Stomach (tissue), 9 donors: Measurements from ENCODE around the gene DNAL4. TPM values are rescaled to one million over a fixed set of nuclear protein-coding genes. Genes with fewer than 3 reads are reported as not detected.

Experiments used
- DNase-seq, 2 donors: peaks; one replicate each; pipeline versions ENCODE4 v3.0.0 to v3.0.0-alpha.2; 2013 to 2019
- H3K27ac ChIP-seq, 5 donors: fragments of 200-600 bp in 4 of 5; sonication (generic) in 4 of 5; one replicate each; pipeline ENCODE4 v1.5.1; 2013 to 2019; ENCODE audit warnings: mild to moderate bottlenecking in 1 of 5, moderate library complexity in 1 of 5
- H3K27me3 ChIP-seq, 3 donors: fragments of 200-600 bp; sonication (generic); one replicate each; pipeline ENCODE4 v1.5.1; 2017 to 2019; ENCODE audit warnings: mixed run types in 1 of 3
- H3K36me3 ChIP-seq, 4 donors: fragments of 200-600 bp; sonication (generic); 1 replicate in 3 of 4; 2 replicates in 1 of 4; pipeline ENCODE4 v1.5.1; 2016 to 2019
- H3K4me1 ChIP-seq, 4 donors: fragments of 200-600 bp; sonication (generic); one replicate each; pipeline ENCODE4 v1.5.1; 2016 to 2019
- H3K4me3 ChIP-seq, 4 donors: fragments of 200-600 bp; sonication (generic) in 3 of 4; one replicate each; pipeline ENCODE4 v1.5.1; 2016 to 2019; ENCODE audit warnings: mild to moderate bottlenecking in 1 of 4
- H3K9me3 ChIP-seq, 4 donors: fragments of 200-600 bp; sonication (generic); one replicate each; pipeline ENCODE4 v1.5.1; 2016 to 2019
- CTCF ChIP-seq, 7 experiments: fragments of 450-650 bp in 4 of 7; fragments of 200-600 bp in 3 of 7; sonication (generic) in 3 of 7; IDR thresholded peaks; one replicate each; pipeline ENCODE4 v1.5.1; 2016 to 2019; ENCODE audit warnings: antibody characterized with exemption in 7 of 7, control low read depth in 2 of 7, mild to moderate bottlenecking in 1 of 7
- EP300 ChIP-seq: sonication (generic); formaldehyde crosslinking; IDR thresholded peaks from one replicate; pipeline ENCODE4 v1.6.1; 2017; ENCODE audit warnings: antibody characterized with exemption
- POLR2A ChIP-seq, 4 donors: fragments of 450-650 bp; IDR thresholded peaks; one replicate each; pipeline ENCODE4 v1.6.1; 2016; ENCODE audit warnings: antibody characterized with exemption in 4 of 4, control low read depth in 2 of 4, mild to moderate bottlenecking in 1 of 4, moderate library complexity in 1 of 4
- POLR2AphosphoS5 ChIP-seq, 3 donors: sonication (generic); formaldehyde crosslinking; IDR thresholded peaks; one replicate each; pipeline ENCODE4 v1.6.1; 2016; ENCODE audit warnings: antibody characterized with exemption in 3 of 3
- WGBS, 5 donors: extraction: QIAGEN DNeasy Blood & Tissue Kit in 3 of 5; methylation state at CpG; one replicate each; pipeline versions ENCODE4 v1.1.5 to v1.1.7; 2013 to 2018; 5-methylcytosine and 5-hydroxymethylcytosine counted together
- intact Hi-C: fragments of 100-400 bp; cut with DNase I; formaldehyde crosslinking; loops from one replicate; pipeline ENCODE4 v1.15.1; 2023; ENCODE audit warnings: low total_unique reads
- polyA plus RNA-seq, 3 donors: library from polyadenylated mRNA; stranded (reverse); fragments of 200-250 nt; gene quantifications; one replicate each; pipeline ENCODE4 v1.2.3, GENCODE V29; 2013
- total RNA-seq, 5 donors: library from RNA; depleted of rRNA; stranded (reverse); fragments of >200 nt; gene quantifications; one replicate each; pipeline versions ENCODE4 v1.1.0 to v1.2.3, GENCODE V29; 2014 to 2016
- donor health status: healthy with polysubstance abuse.
- donor health status: Bipolar disorder and iron deficiency.
- donor health status: healthy.

The DNAL4 gene
- total and polyA plus RNA-seq, 8 donors: 0.58 to 33.0 (median 15.9) TPM

- no peak overlapping the region for H3K27ac ChIP-seq
- H3K4me1 ChIP-seq: no peaks in the 10 kb centered on the region
- intact Hi-C loops: no loop called here
- 84 to 90% (median 87%) methylated on average over 10 to 17 of the region's 17 CpGs for WGBS, 5 donors
- H3K27me3 ChIP-seq: no peaks in the 10 kb centered on the region
- no peak overlapping the region for H3K4me3 ChIP-seq
- no peak for TF ChIP-seq CTCF (IDR thresholded peaks at IDR 0.05)
- H3K9me3 ChIP-seq: no peaks in the 10 kb centered on the region
- no peak for DNase-seq
- peaks cover 0 to 15% (median 3%) of the 10 kb centered on the region in 4 donors for H3K36me3 ChIP-seq
Observed at GRCh38 chr22:38830026-38830844, 36.3 kb upstream of the DNAL4 start.

GRCh38 chr22:38829485-38829884 lies 35.5 kb upstream of the DNAL4 start:
- WGBS, 5 donors: 78 to 83% (median 80%) methylated on average over 4 of the region's 4 CpGs
- no peak overlapping the region for H3K4me3 ChIP-seq
- intact Hi-C loops: no loop called here
- no peaks in the 10 kb centered on the region for H3K4me1 ChIP-seq
- no peak overlapping the region for H3K27ac ChIP-seq
- H3K36me3 ChIP-seq: peaks cover 0 to 15% (median 3%) of the 10 kb centered on the region in 4 donors
- no peak for DNase-seq
- TF ChIP-seq POLR2A (IDR thresholded peaks at IDR 0.05) (no peak), POLR2AphosphoS5 (IDR thresholded peaks at IDR 0.05) (no peak), CTCF (IDR thresholded peaks at IDR 0.05) (no peak), EP300 (no peak)
- no peaks in the 10 kb centered on the region for H3K27me3 ChIP-seq
- H3K9me3 ChIP-seq: no peaks in the 10 kb centered on the region

GRCh38 chr22:38828616-38829205 lies 34.8 kb upstream of the DNAL4 start:
- intact Hi-C loops: no loop called here
- peaks cover 0 to 15% (median 3%) of the 10 kb centered on the region in 4 donors for H3K36me3 ChIP-seq
- no peaks in the 10 kb centered on the region for H3K4me1 ChIP-seq
- WGBS, 5 donors: 78 to 86% (median 81%) methylated on average over 4 to 10 of the region's 10 CpGs
- no peak overlapping the region for H3K4me3 ChIP-seq
- DNase-seq: no peak
- no peak overlapping the region for H3K27ac ChIP-seq
- TF ChIP-seq CTCF (IDR thresholded peaks at IDR 0.05) (no peak), POLR2AphosphoS5 (IDR thresholded peaks at IDR 0.05) (no peak), POLR2A (IDR thresholded peaks at IDR 0.05) (no peak), EP300 (no peak)
- no peaks in the 10 kb centered on the region for H3K27me3 ChIP-seq
- H3K9me3 ChIP-seq: no peaks in the 10 kb centered on the region

GRCh38 chr22:38828191-38828590 lies 34.2 kb upstream of the DNAL4 start:
- Histone ChIP-seq H3K4me3 (no peak overlapping the region), H3K27ac (no peak overlapping the region), H3K4me1 (no peaks in the 10 kb centered on the region), H3K27me3 (no peaks in the 10 kb centered on the region), H3K9me3 (no peaks in the 10 kb centered on the region), H3K36me3 (peaks cover 0 to 15% (median 3%) of the 10 kb centered on the region in 4 donors)
- TF ChIP-seq EP300 (no peak), CTCF (IDR thresholded peaks at IDR 0.05) (no peak), POLR2A (IDR thresholded peaks at IDR 0.05) (no peak), POLR2AphosphoS5 (IDR thresholded peaks at IDR 0.05) (no peak)
- intact Hi-C loops: no loop called here
- WGBS, 5 donors: 71 to 81% (median 74%) methylated on average over 10 to 11 of the region's 11 CpGs
- no peak for DNase-seq
